Measurements from ENCODE around the gene FOSL2.

Gene FOSL2

GRCh38 chr2:28457237-28457636, 64.6 kb downstream of the FOSL2 start:
- TF ChIP-seq EZH2 (IDR thresholded peaks at IDR 0.05; ENCODE audit: borderline replicate concordance, low read length) (no peak), CTCF (IDR thresholded peaks at IDR 0.05; ENCODE audit: low read length) (no peak)
- no peaks in the 10 kb centered on the region for H3K4me1 ChIP-seq (ENCODE audit: insufficient read depth, low read length, severe bottlenecking)
- no peak overlapping the region for H3K4me2 ChIP-seq (ENCODE audit: low read length)
- H3F3A ChIP-seq (ENCODE audit: insufficient read depth, low read length) = no peaks in the 10 kb centered on the region
- H2AFZ ChIP-seq (ENCODE audit: low read length) = no peak overlapping the region
- no peak overlapping the region for H3K4me3 ChIP-seq (ENCODE audit: low read depth, low read length, poor library complexity, severe bottlenecking)
- H3K79me2 ChIP-seq (ENCODE audit: insufficient read depth, low read length) = no peaks in the 10 kb centered on the region
- 0 out of 2 replicates have a peak, but pooled peaks cover 4% of the 10 kb centered on the region for H3K27me3 ChIP-seq (ENCODE audit: insufficient read depth, low read length)
- no peaks in the 10 kb centered on the region for H3K36me3 ChIP-seq (ENCODE audit: insufficient read depth, low read length)
- no peaks in the 10 kb centered on the region for H4K20me1 ChIP-seq (ENCODE audit: insufficient read depth, low read length)
- H3K9me2 ChIP-seq (ENCODE audit: low read depth, low read length) = no peaks in the 10 kb centered on the region
- no peaks in the 10 kb centered on the region for H3K9me3 ChIP-seq (ENCODE audit: low read length)
- no peak overlapping the region for H3K9ac ChIP-seq (ENCODE audit: low read length)
- H3K27ac ChIP-seq (ENCODE audit: low read depth, low read length, poor library complexity, severe bottlenecking) = no peak overlapping the region

GRCh38 chr2:28461056-28461455, 68.4 kb downstream of the FOSL2 start:
- Histone ChIP-seq H2AFZ (ENCODE audit: low read length) (no peak overlapping the region), H3K9me3 (ENCODE audit: low read length) (no peaks in the 10 kb centered on the region), H3F3A (ENCODE audit: insufficient read depth, low read length) (no peaks in the 10 kb centered on the region), H3K27ac (ENCODE audit: low read depth, low read length, poor library complexity, severe bottlenecking) (no peak overlapping the region), H3K4me3 (ENCODE audit: low read depth, low read length, poor library complexity, severe bottlenecking) (no peak overlapping the region), H3K9me2 (ENCODE audit: low read depth, low read length) (no peaks in the 10 kb centered on the region), H3K4me1 (ENCODE audit: insufficient read depth, low read length, severe bottlenecking) (no peaks in the 10 kb centered on the region), H3K9ac (ENCODE audit: low read length) (no peak overlapping the region), H3K4me2 (ENCODE audit: low read length) (no peak overlapping the region), H4K20me1 (ENCODE audit: insufficient read depth, low read length) (no peaks in the 10 kb centered on the region), H3K27me3 (ENCODE audit: insufficient read depth, low read length) (0 out of 2 replicates have a peak, but pooled peaks cover 4% of the 10 kb centered on the region), H3K36me3 (ENCODE audit: insufficient read depth, low read length) (no peaks in the 10 kb centered on the region), H3K79me2 (ENCODE audit: insufficient read depth, low read length) (no peaks in the 10 kb centered on the region)
- no peak for TF ChIP-seq CTCF (IDR thresholded peaks at IDR 0.05; ENCODE audit: low read length)
- TF ChIP-seq EZH2 (IDR thresholded peaks at IDR 0.05; ENCODE audit: borderline replicate concordance, low read length) = no peak

- H3F3A ChIP-seq (ENCODE audit: insufficient read depth, low read length) = no peaks in the 10 kb centered on the region
- 0 out of 2 replicates have a peak, but pooled peaks cover 4% of the 10 kb centered on the region for H3K27me3 ChIP-seq (ENCODE audit: insufficient read depth, low read length)
- H3K9me3 ChIP-seq (ENCODE audit: low read length) = no peaks in the 10 kb centered on the region
- H4K20me1 ChIP-seq (ENCODE audit: insufficient read depth, low read length) = no peaks in the 10 kb centered on the region
- H2AFZ ChIP-seq (ENCODE audit: low read length) = no peak overlapping the region
- H3K27ac ChIP-seq (ENCODE audit: low read depth, low read length, poor library complexity, severe bottlenecking) = no peak overlapping the region
- no peak overlapping the region for H3K4me3 ChIP-seq (ENCODE audit: low read depth, low read length, poor library complexity, severe bottlenecking)
- no peak for TF ChIP-seq CTCF (IDR thresholded peaks at IDR 0.05; ENCODE audit: low read length)
- no peak for TF ChIP-seq EZH2 (IDR thresholded peaks at IDR 0.05; ENCODE audit: borderline replicate concordance, low read length)
- H3K9ac ChIP-seq (ENCODE audit: low read length) = no peak overlapping the region
- H3K9me2 ChIP-seq (ENCODE audit: low read depth, low read length) = no peaks in the 10 kb centered on the region
- H3K4me2 ChIP-seq (ENCODE audit: low read length) = no peak overlapping the region
- H3K36me3 ChIP-seq (ENCODE audit: insufficient read depth, low read length) = no peaks in the 10 kb centered on the region
- H3K79me2 ChIP-seq (ENCODE audit: insufficient read depth, low read length) = no peaks in the 10 kb centered on the region
- no peaks in the 10 kb centered on the region for H3K4me1 ChIP-seq (ENCODE audit: insufficient read depth, low read length, severe bottlenecking)
Measured at GRCh38 chr2:28462122-28462521, 69.5 kb downstream of the FOSL2 start.
